OCI-LY3 (cell line): ENCODE data around the gene CCNG2.

ENCODE experiments used
- EZH2phosphoT487 ChIP-seq: fragments of 200-600 bp; shearing (Covaris generic); IDR thresholded peaks from 2 replicates; pipeline ENCODE4 v1.6.1; 2018; ENCODE audit warnings: antibody characterized with exemption, mixed run types, low read depth
- TF ChIP-seq, protein P1 (sequence below): fragments of 200-600, 300-600 bp; sonication (generic); IDR thresholded peaks from 2 replicates; pipeline ENCODE4 v1.5.1; 2014; ENCODE audit warnings: antibody characterized with exemption, low read length, low read depth

DNA sequence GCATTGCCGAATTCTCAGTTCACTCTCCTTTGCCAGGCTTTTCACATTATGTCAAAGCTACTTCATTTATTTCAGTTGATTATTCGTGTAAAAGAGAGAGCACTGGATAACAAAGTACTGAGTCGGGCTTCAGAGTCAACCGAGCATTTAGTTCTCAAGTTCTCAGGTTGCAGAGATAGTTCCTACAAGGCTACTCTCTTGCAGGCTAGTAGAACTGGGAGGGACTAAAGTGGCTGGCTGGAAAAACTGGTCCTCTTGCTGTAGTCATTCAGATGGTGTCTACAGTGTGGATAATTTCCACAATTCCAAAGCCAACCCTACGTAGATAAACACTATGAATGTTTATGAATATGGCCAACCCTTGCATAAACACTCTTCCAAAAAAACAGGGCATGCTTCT is 4.6 kb upstream of the CCNG2 start:
- TF ChIP-seq, protein P1, sequence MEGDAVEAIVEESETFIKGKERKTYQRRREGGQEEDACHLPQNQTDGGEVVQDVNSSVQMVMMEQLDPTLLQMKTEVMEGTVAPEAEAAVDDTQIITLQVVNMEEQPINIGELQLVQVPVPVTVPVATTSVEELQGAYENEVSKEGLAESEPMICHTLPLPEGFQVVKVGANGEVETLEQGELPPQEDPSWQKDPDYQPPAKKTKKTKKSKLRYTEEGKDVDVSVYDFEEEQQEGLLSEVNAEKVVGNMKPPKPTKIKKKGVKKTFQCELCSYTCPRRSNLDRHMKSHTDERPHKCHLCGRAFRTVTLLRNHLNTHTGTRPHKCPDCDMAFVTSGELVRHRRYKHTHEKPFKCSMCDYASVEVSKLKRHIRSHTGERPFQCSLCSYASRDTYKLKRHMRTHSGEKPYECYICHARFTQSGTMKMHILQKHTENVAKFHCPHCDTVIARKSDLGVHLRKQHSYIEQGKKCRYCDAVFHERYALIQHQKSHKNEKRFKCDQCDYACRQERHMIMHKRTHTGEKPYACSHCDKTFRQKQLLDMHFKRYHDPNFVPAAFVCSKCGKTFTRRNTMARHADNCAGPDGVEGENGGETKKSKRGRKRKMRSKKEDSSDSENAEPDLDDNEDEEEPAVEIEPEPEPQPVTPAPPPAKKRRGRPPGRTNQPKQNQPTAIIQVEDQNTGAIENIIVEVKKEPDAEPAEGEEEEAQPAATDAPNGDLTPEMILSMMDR: no peak
- TF ChIP-seq EZH2phosphoT487: no peak
